Mesenteric fat pad (tissue), 1 donor: ENCODE measurements around the gene SCYGR8. TPM values are rescaled to one million over a fixed set of nuclear protein-coding genes. Genes with fewer than 3 reads are reported as not detected.

Experiments
- DNase-seq: peaks from one replicate; pipeline ENCODE4 v3.0.0-alpha.2; 2020; ENCODE audit warnings: low spot score
- total RNA-seq: library from RNA; stranded (reverse); fragmentation: NEBNext Ultra II Directional; extraction: Animal tissue kit (Norgen Biotek cat#: 25700); gene quantifications from one replicate; pipeline ENCODE4 v1.2.1, GENCODE V29; 2021
- donor health status: DM: yes; HTN: yes; CAD: no.

Gene SCYGR8
- total RNA-seq, 1 donor from 2014 or later: not detected

DNA sequence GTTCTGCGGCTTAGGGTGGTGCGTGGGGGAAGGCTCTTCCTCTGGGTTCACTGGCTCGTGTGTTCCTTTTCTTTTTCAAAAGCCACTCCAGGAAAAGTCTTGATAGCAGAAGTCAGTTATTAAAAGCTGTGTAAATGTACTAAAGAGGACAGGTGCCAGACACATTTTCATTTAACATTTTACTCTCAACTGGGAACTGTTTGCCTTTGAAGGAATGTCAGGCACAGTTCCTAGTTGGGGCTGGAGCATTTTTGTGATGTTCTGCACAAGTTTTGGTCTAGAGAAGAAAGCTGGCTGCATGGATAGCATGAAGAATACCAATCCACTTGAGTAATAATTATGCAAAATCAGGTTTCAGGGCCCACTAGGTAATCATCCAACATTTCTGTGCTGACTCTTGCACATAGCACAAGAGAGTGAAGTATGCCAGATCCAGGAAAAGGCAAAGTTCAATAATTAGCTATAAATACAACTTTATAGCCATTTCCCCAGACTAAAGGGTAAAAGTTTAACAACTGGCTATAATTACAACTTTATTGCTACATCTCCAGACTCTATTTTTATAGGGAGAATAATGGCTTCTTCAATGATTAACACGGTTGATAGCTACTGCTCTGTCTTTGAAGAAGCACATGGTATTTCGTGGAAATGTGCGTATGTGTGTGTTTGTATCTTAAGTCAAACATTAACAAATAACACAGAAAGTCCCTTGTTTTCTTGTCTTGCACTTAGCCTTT, 16.2 kb downstream of the SCYGR8 start:
- DNase-seq: peak; percentile 1

DNA sequence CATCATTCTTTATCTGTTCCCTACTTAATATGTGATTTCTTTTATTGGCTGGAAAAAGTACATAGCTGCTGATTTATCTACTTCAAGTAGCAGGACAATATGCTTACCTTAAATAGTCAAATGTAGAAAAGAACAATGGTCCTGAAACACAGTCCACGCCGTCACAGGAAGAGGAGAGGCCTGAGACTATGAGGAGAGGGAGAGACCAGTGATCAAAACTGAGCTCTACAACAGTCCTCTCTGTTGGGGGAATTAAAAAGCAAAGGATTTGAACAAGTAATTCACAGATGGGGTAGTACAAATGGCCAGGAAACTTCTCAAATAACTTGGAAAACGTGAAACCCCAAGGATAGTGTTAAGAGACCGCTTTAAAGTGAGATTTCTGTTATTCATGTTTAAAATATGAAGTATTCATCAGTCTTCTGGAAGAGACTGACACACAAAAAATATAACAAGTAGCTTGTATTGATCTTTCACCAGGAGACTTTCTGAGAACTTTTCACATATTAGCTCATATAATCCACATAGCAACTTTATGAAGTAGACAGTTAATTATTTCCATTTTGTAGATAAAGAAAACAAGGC, 20.2 kb downstream of the SCYGR8 start:
- no peak for DNase-seq

DNA sequence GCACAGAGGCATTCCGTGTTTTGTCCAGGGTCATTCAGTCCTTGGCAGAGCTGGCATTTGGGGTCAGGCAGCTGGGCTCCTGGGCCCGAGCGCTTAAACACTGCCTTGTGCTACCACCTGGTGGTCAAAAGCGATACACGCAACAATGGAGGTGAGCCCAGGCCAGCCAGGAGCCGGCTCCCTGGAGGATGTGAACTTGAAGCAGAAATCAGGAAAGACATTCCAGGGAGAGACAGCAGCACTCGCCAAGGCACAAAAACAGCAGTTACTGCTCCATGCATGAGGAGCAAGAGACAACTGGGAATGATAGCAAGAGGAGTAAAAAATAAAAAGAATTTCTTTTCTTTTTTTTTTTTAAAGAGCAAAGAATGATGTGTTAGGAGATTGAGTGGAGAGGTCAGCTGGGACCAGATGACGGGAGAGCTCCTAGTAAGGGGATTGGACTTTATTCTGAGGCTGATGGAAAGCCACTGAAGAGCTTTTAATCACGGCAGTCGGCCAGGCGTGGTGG, 20.7 kb downstream of the SCYGR8 start:
- DNase-seq: peak; percentile 90

DNA sequence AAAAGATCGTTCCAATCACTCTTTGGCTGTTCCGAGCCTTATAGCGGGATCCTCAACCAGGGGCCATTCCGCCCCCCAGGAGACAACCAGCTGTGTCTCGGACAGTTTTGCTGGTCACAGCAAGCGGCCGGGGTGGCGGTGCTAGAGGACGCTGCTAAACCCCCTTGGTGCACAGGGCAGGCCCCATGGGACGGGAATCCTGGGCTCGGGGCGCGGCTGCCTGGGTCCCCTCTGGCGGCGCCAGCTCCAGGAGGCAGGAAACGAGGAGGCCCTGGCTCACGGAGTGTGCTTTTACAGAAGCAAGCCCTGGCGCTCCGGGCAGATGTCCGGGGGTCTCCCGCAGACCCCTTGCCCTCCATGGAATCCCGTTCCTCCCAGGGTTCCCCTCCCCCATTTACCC, 22.1 kb downstream of the SCYGR8 start:
- DNase-seq: no peak

DNA sequence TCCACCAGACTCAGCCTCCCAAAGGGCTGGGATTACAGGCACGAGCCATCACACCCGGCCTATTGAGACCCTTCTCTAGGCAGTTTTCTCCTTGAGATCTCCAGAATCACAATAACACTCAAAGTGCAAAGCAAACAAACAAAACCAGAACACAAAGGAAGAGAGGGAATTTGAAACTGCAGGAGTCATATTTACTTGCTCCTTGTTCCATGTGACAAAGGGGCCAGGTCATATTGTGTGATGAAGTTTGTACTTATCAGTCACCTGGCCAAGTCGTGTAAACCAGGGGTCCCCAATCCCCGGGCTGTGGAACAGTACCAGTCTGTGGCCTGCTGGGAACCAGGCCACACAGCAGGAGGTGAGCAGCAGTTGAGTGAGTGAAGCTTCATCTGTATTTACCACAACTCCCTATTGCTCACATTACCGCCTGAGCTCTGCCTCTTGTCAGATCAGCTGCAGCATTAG, 26.5 kb downstream of the SCYGR8 start:
- no peak for DNase-seq

GRCh38 chr2:227772932-227773331, 27.2 kb downstream of the SCYGR8 start:
- DNase-seq: no peak

DNA sequence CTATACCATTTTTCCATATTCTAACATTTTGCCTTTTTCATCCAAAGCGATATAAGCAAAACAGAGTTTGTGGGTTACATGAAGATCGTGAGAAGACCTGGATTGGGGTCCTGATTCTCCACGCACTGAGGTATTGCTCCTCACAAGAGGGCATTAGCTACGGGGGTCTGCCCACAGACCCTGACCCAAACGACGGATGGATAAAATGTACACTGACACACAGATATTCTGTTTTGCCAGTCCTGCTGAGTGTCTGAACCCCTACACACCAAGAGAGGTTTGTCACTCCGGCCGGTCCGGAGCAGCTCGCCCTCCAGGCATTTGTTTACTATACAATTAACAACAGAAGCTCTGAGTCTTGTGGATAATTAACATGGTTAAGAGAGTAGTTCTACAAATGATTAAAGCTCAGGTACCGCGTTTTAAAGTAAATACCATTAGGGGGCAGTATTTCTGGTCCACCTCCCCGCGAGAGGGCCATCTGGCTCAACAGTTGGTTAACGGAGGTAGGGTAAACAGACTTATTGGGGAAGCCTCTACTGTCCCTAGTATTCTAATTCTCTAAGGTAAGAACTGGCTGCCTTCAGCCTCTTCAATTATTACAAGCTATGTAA, 28.4 kb downstream of the SCYGR8 start:
- DNase-seq: no peak

DNA sequence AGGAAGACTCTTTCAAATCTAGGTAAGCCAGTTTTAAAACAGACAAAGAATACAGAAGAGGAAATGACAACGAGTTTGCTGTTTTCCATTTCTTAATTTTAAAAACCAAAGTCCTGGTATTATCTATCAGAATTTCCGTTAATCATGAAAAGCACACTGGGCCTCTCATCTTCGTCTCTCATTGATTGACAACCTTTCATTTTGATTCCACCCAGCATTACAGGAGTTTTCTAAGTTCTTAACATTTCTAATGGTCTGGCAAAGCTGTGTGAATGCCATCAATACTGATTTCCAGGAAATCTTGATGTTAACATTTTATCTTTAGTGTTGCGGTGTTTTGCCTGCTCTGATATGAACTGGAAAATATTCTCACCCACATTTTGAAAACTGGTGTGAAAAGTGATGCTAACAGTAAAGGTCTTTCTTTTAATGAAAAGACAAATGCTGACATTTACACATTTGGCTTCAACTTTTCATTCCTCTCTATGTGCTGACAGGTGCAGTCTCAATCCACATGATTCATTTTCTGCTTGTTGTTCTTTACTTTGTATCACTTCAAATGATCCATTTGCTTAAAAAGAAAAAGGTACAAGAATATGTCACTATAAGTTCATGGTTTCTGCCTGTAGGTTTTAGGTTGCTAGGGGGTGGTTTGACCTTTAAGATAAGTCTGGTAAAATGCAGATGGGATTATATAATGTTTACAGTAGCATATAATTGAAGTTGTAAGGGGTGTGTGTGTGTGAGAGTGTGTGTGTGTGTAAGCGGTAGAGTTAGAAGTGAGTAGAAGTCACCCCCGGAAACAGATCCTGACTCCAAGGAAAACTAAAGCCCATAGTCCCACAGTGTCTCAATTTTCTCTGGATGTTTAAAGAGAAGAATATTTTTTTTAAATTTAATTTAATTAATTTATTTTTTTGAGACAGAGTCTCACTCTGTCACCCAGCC, 29.5 kb downstream of the SCYGR8 start:
- DNase-seq: no peak

GRCh38 chr2:227780981-227781615, 35.4 kb downstream of the SCYGR8 start:
- DNase-seq: no peak

GRCh38 chr2:227781841-227782240, 36.1 kb downstream of the SCYGR8 start:
- no peak for DNase-seq

DNA sequence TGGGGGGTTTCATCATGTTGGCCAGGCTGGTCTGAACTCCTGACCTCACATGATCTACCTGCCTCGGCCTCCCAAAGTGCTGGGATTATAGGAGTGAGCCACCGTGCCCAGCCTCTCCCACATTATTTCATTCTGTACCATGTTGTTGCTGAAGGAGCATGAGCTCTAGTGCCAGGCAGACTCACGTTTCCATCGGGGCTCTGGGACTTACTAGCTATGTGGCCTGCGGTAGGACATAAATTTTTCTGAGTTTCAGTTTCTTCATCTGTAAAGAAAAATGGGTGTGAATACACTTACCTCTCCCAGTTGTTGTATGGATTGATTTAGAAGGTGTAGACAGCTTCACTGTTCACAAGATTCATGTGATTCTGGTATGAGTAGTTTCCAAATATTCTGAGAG, 37.1 kb downstream of the SCYGR8 start:
- DNase-seq: no peak

GRCh38 chr2:227783404-227784138, 37.9 kb downstream of the SCYGR8 start:
- no peak for DNase-seq

- DNase-seq: no peak
Measured at GRCh38 chr2:227785293-227785692, 39.6 kb downstream of the SCYGR8 start.

GRCh38 chr2:227788561-227789018, 42.9 kb downstream of the SCYGR8 start:
- no peak for DNase-seq

- no peak for DNase-seq
Measured at GRCh38 chr2:227789803-227790202, 44.1 kb downstream of the SCYGR8 start.

- no peak for DNase-seq
Measured at GRCh38 chr2:227793148-227793712, 47.5 kb downstream of the SCYGR8 start.
